GM12878 (cell line): ENCODE results near the gene KLF6. TPM values are rescaled to one million over a fixed set of nuclear protein-coding genes. Genes with fewer than 3 reads are reported as not detected.

Experiments used
- ATAC-seq: fragments of 200-7000 bp; cut with Tn5 transposase; 3 replicates; pipeline ENCODE4 v1.9.1; 2020; ENCODE audit warnings: mild to moderate bottlenecking, moderate library complexity
- BruUV-seq: library from RNA; stranded (reverse); fragments of 400-500 nt; replicated peaks from 2 replicates; lab custom pipeline; 2021; lab: Mats Ljungman, UMichigan
- CTCF ChIA-PET: fragments of 300-600 bp; sonication (Branson Sonifier 250); formaldehyde crosslinking; extraction: SDS; loops from one replicate; lab custom pipeline; 2021; ENCODE audit warnings: inconsistent platforms; lab: Yijun Ruan, JAX
- POLR2A ChIA-PET: fragments of 350-600 bp; formaldehyde crosslinking; extraction: SDS; loops from one replicate; lab custom pipeline; 2021; ENCODE audit warnings: inconsistent platforms; lab: Charles Lee
- RAD21 ChIA-PET: fragments of 300-600 bp; sonication (Branson Sonifier 250); formaldehyde crosslinking; loops from one replicate; lab custom pipeline; 2023; ENCODE audit warnings: antibody characterized with exemption; ENCODE audit not compliant: unreplicated experiment; lab: Charles Lee
- SMC1A ChIA-PET: fragments of 300-600 bp; sonication (Branson Sonifier 250); formaldehyde crosslinking; loops from one replicate; lab custom pipeline; 2023; ENCODE audit not compliant: unreplicated experiment, uncharacterized antibody; lab: Charles Lee
- DNase-seq: peaks from one replicate; pipeline ENCODE4 v3.0.0-alpha.2; 2011; ENCODE audit warnings: low read depth, low spot score
- FAIRE-seq: peaks from 3 replicates; lab custom pipeline; 2011; peaks lifted over from hg19 to GRCh38; lab: Jason Lieb, UNC
- H2AFZ ChIP-seq: 2 replicates; pipeline ENCODE4 v1.6.0; 2011; ENCODE audit warnings: low read depth, low read length, control low read depth; ENCODE audit not compliant: control insufficient read depth
- H3K27ac ChIP-seq: 2 replicates; pipeline ENCODE4 v1.5.1; 2011; ENCODE audit warnings: control low read depth; ENCODE audit not compliant: control insufficient read depth, insufficient read depth
- H3K27me3 ChIP-seq, 2 experiments: replicated peaks in 1 of 2; 2 replicates each; pipeline versions ENCODE4 v1.6.0 to v1.6.1; 2011; ENCODE audit warnings: low read length in 1 of 2; ENCODE audit not compliant: control insufficient read depth in 2 of 2, insufficient read depth in 2 of 2
- H3K36me3 ChIP-seq, 2 experiments: 2 replicates each; pipeline ENCODE4 v1.5.1; 2011; ENCODE audit warnings: low read length in 1 of 2; ENCODE audit not compliant: control insufficient read depth in 2 of 2, insufficient read depth in 2 of 2
- H3K4me1 ChIP-seq: 2 replicates; pipeline ENCODE4 v1.6.1; 2011; ENCODE audit warnings: mild to moderate bottlenecking, low read length, moderate library complexity, mixed read lengths; ENCODE audit not compliant: control insufficient read depth, insufficient read depth
- H3K4me2 ChIP-seq: 2 replicates; pipeline ENCODE4 v1.6.0; 2011; ENCODE audit warnings: control low read depth; ENCODE audit not compliant: control insufficient read depth, insufficient read depth
- H3K4me3 ChIP-seq: fragments of 200-600 bp; sonication (generic); 2 replicates; pipeline ENCODE4 v1.5.1; 2016
- H3K79me2 ChIP-seq: 2 replicates; pipeline ENCODE4 v1.6.0; 2011; ENCODE audit warnings: low read length; ENCODE audit not compliant: control insufficient read depth, insufficient read depth
- H3K9ac ChIP-seq: 2 replicates; pipeline ENCODE4 v1.8.0; 2011; ENCODE audit warnings: low read length, control low read depth, mixed read lengths; ENCODE audit not compliant: control insufficient read depth, insufficient read depth
- H3K9me3 ChIP-seq: replicated peaks from 3 replicates; pipeline ENCODE4 v1.5.1; 2011; ENCODE audit warnings: mild to moderate bottlenecking, low read length; ENCODE audit not compliant: control insufficient read depth, insufficient read depth
- H4K20me1 ChIP-seq: 2 replicates; pipeline ENCODE4 v1.6.0; 2011; ENCODE audit not compliant: control insufficient read depth, insufficient read depth
- BCLAF1 ChIP-seq: fragments of 450-650 bp; IDR thresholded peaks from 2 replicates; pipeline ENCODE4 v1.6.1; 2017; ENCODE audit warnings: antibody characterized with exemption, mild to moderate bottlenecking, moderate library complexity
- FOXK2 ChIP-seq: fragments of 450-650 bp; IDR thresholded peaks from 2 replicates; pipeline ENCODE4 v1.6.1; 2017; ENCODE audit warnings: mild to moderate bottlenecking, moderate library complexity
- HCFC1 ChIP-seq: fragments of 150-350 bp; IDR thresholded peaks from 2 replicates; pipeline ENCODE4 v1.6.1; 2014; ENCODE audit warnings: low read length
- JUND ChIP-seq: IDR thresholded peaks from 2 replicates; pipeline ENCODE4 v1.6.1; 2012; ENCODE audit warnings: low read depth, mild to moderate bottlenecking, low read length, improper control_type of control experiment, moderate library complexity
- LARP7 ChIP-seq: fragments of 450-650 bp; IDR thresholded peaks from 2 replicates; pipeline ENCODE4 v1.6.1; 2017; ENCODE audit warnings: mild to moderate bottlenecking
- MEF2A ChIP-seq: IDR thresholded peaks from 2 replicates; pipeline ENCODE4 v1.6.1; 2011; ENCODE audit warnings: low read depth, mild to moderate bottlenecking, low read length, moderate library complexity; ENCODE audit not compliant: insufficient read depth
- MTA2 ChIP-seq: fragments of 450-650 bp; IDR thresholded peaks from 2 replicates; pipeline ENCODE4 v1.6.1; 2016; ENCODE audit warnings: low read depth, mild to moderate bottlenecking, moderate library complexity
- NRF1 ChIP-seq: conservative IDR thresholded peaks from 2 replicates; pipeline ENCODE4 v1.6.1; 2011; ENCODE audit warnings: mild to moderate bottlenecking, low read depth, low read length, improper control_type of control experiment
- POLR2AphosphoS2 ChIP-seq: IDR thresholded peaks from 2 replicates; pipeline ENCODE4 v1.6.1; 2011; ENCODE audit warnings: low read depth, mild to moderate bottlenecking, low read length, improper control_type of control experiment, moderate library complexity
- PRDM15 ChIP-seq: fragments of 450-650 bp; formaldehyde crosslinking; IDR thresholded peaks from 2 replicates; pipeline ENCODE4 v1.4.0; 2020; ENCODE audit warnings: mild to moderate bottlenecking, moderate library complexity
- RAD51 ChIP-seq: fragments of 450-650 bp; IDR thresholded peaks from 2 replicates; pipeline ENCODE4 v1.6.1; 2016; ENCODE audit warnings: moderate library complexity, mild to moderate bottlenecking, inconsistent platforms
- RCOR1 ChIP-seq: conservative IDR thresholded peaks from 2 replicates; pipeline ENCODE4 v1.6.1; 2012; ENCODE audit warnings: low read depth, low read length, improper control_type of control experiment
- SIX5 ChIP-seq: IDR thresholded peaks from 2 replicates; pipeline ENCODE4 v1.6.1; 2011; ENCODE audit warnings: mild to moderate bottlenecking, low read depth, low read length, moderate library complexity; ENCODE audit not compliant: severe bottlenecking
- YY1 ChIP-seq: IDR thresholded peaks from 2 replicates; pipeline ENCODE4 v1.6.1; 2011; ENCODE audit warnings: low read depth, mild to moderate bottlenecking, low read length
- ZBED1 ChIP-seq: IDR thresholded peaks from 2 replicates; pipeline ENCODE4 v1.6.1; 2016; ENCODE audit warnings: borderline replicate concordance
- ZSCAN29 ChIP-seq: fragments of 450-650 bp; IDR thresholded peaks from 2 replicates; pipeline ENCODE4 v1.6.1; 2017; ENCODE audit warnings: mild to moderate bottlenecking, moderate library complexity
- WGBS: methylation state at CpG from one replicate; pipeline ENCODE4 v1.1.6; 2016; ENCODE audit warnings: low lambda C conversion rate; ENCODE audit not compliant: insufficient replicate concordance, insufficient coverage; ENCODE audit errors: missing lambda C conversion rate; 5-methylcytosine and 5-hydroxymethylcytosine counted together
- in situ Hi-C: fragments of 300-500 bp; cut with MboI; formaldehyde crosslinking; loops from 9 replicates; pipeline ENCODE4 v1.14.3; 2018; ENCODE audit warnings: mixed read lengths
- intact Hi-C: fragments of 100-400 bp; cut with micrococcal nuclease; formaldehyde crosslinking; loops from one replicate; pipeline ENCODE4 v1.14.2; 2022; ENCODE audit not compliant: unreplicated experiment
- polyA plus RNA-seq, 11 experiments: library from polyadenylated mRNA; depleted of rRNA in 4 of 11; unstranded in 6 of 11; stranded (reverse) in 5 of 11; fragments of >200 nt; fragmentation: Nextera tagmentation in 4 of 11; fragmentation: Illumina TruSeq in 1 of 11; extraction: Ambion mirVana in 4 of 11; extraction: Trizol in 1 of 11; gene quantifications; 1 replicate in 1 of 11; 2 replicates in 10 of 11; pipeline versions ENCODE4 v1.2.1 to v1.2.3, GENCODE V29; 2011 to 2016; ENCODE audit warnings: inconsistent platforms in 2 of 11, missing spikeins in 2 of 11, low read depth in 1 of 11
- total RNA-seq, 4 experiments: library from RNA; depleted of rRNA in 3 of 4; stranded (reverse); fragments of >200 nt in 3 of 4; fragmentation: Illumina TruSeq in 1 of 4; extraction: Trizol in 1 of 4; gene quantifications; 2 replicates each; pipeline versions ENCODE4 v1.2.1 to v1.2.3, GENCODE V29; 2013 to 2021
- TF ChIP-seq, protein P1 (sequence below): fragments of 450-650 bp; IDR thresholded peaks from 2 replicates; pipeline ENCODE4 v1.6.1; 2018; ENCODE audit warnings: borderline replicate concordance, mild to moderate bottlenecking; ENCODE audit not compliant: partially characterized antibody

KLF6 gene
- total and polyA plus RNA-seq, 10 of the 15 experiments (the other 5 are each of a cell fraction or from before 2014, with no cell fraction given), result 7.4 to 54.1 (median 23.5) TPM

DNA sequence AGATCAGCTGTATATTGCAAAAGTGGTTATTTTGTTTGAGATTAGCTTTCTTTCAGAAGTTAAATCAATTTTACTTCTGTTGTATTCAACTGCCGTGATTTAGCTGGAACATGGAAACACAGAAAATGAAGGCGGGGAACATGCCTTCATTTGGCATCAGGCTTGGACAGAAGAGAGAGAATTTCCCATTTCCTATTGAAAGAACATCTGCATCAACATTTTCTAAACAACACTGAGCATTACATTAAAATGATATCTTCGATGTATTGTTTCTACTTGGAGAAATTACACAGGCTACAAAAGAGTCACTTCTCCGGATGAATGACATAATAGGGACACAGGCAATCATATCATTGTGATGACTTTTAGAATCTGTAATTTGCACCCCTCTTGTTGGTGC, 46.6 kb upstream of the KLF6 start:
- ChIA-PET CTCF (interaction anchor here (1.2 to 2.4 kb wide), 2 partner anchors 20 to 44 kb away, joined by 3 to 7 read pairs; no protein-coding TSS in a partner anchor), RAD21 (interaction anchor here (1.9 to 10.6 kb wide), 5 partner anchors 18 to 48 kb away, joined by 5 to 135 read pairs (median 14); partner anchors contain the start of gene KLF6), POLR2A (interaction anchor here (0.7 to 3.6 kb wide), 3 partner anchors 9 to 46 kb away, joined by 3 to 24 read pairs (median 5); partner anchors contain the start of gene KLF6), SMC1A (interaction anchor here (0.8 to 15.5 kb wide), 11 partner anchors 10 to 62 kb away, joined by 3 to 280 read pairs (median 4); no protein-coding TSS in a partner anchor)
- no peak overlapping the region for H3K4me3 ChIP-seq
- H3K4me1 ChIP-seq, result peaks cover 31% of the 10 kb centered on the region
- 96% methylated on average over 4 of the region's 4 CpGs for WGBS
- BruUV-seq, result no TSS peak
- H3K9ac ChIP-seq, result no peak overlapping the region
- no peaks in the 10 kb centered on the region for H3K27me3 ChIP-seq
- no peaks in the 10 kb centered on the region for H3K9me3 ChIP-seq
- no peak for DNase-seq
- H3K36me3 ChIP-seq, result no peaks in the 10 kb centered on the region
- H4K20me1 ChIP-seq, result no peaks in the 10 kb centered on the region
- H2AFZ ChIP-seq, result no peak overlapping the region
- H3K4me2 ChIP-seq, result no peak overlapping the region
- intact Hi-C loops (no loop called here), in situ Hi-C loops (no loop called here)
- no peak for TF ChIP-seq RCOR1
- TF ChIP-seq MEF2A, result no peak
- TF ChIP-seq, protein P1, sequence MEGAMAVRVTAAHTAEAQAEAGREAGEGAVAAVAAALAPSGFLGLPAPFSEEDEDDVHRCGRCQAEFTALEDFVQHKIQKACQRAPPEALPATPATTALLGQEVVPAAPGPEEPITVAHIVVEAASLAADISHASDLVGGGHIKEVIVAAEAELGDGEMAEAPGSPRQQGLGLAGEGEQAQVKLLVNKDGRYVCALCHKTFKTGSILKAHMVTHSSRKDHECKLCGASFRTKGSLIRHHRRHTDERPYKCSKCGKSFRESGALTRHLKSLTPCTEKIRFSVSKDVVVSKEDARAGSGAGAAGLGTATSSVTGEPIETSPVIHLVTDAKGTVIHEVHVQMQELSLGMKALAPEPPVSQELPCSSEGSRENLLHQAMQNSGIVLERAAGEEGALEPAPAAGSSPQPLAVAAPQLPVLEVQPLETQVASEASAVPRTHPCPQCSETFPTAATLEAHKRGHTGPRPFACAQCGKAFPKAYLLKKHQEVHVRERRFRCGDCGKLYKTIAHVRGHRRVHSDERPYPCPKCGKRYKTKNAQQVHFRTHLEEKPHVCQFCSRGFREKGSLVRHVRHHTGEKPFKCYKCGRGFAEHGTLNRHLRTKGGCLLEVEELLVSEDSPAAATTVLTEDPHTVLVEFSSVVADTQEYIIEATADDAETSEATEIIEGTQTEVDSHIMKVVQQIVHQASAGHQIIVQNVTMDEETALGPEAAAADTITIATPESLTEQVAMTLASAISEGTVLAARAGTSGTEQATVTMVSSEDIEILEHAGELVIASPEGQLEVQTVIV, result no peak
- TF ChIP-seq PRDM15 (CRISPR knock-in tag), result no peak
- TF ChIP-seq MTA2, result no peak
- TF ChIP-seq FOXK2, result no peak
- TF ChIP-seq LARP7, result no peak
- TF ChIP-seq BCLAF1, result no peak
- TF ChIP-seq ZSCAN29, result no peak
- no peak for TF ChIP-seq JUND
- TF ChIP-seq POLR2AphosphoS2, result no peak
- no peak for TF ChIP-seq YY1
- TF ChIP-seq SIX5, result no peak
- no peak for TF ChIP-seq HCFC1
- no peak for TF ChIP-seq ZBED1
- TF ChIP-seq RAD51, result no peak
- no peak for TF ChIP-seq NRF1
- no peak for ATAC-seq
- H3K27ac ChIP-seq, result no peak overlapping the region
- FAIRE-seq, result no peak
- no peaks in the 10 kb centered on the region for H3K79me2 ChIP-seq
